Osteocyte (in vitro differentiated cells): ENCODE results near the gene PCSK6. TPM values are rescaled to one million over a fixed set of nuclear protein-coding genes. Genes with fewer than 3 reads are reported as not detected.

Experiments
- DNase-seq: peaks from one replicate; pipeline ENCODE4 v3.0.0; 2021; ENCODE audit warnings: mixed read lengths; ENCODE audit not compliant: unreplicated experiment; ENCODE audit errors: extremely low spot score
- H3K27ac Mint-ChIP-seq: one replicate; pipeline ENCODE4 v1.8.0; 2021; ENCODE audit warnings: mild to moderate bottlenecking, mixed read lengths; ENCODE audit not compliant: unreplicated experiment
- H3K27me3 Mint-ChIP-seq: one replicate; pipeline ENCODE4 v1.8.0; 2021; ENCODE audit warnings: mixed read lengths; ENCODE audit not compliant: unreplicated experiment
- H3K36me3 Mint-ChIP-seq: one replicate; pipeline ENCODE4 v1.8.0; 2021; ENCODE audit warnings: mixed read lengths; ENCODE audit not compliant: unreplicated experiment
- H3K4me1 Mint-ChIP-seq: one replicate; pipeline ENCODE4 v1.8.0; 2021; ENCODE audit warnings: mixed read lengths; ENCODE audit not compliant: unreplicated experiment
- H3K4me3 Mint-ChIP-seq: one replicate; pipeline ENCODE4 v1.8.0; 2021; ENCODE audit warnings: mild to moderate bottlenecking, moderate library complexity, mixed read lengths; ENCODE audit not compliant: unreplicated experiment
- H3K9me3 Mint-ChIP-seq: one replicate; pipeline ENCODE4 v1.8.0; 2021; ENCODE audit warnings: mixed read lengths; ENCODE audit not compliant: unreplicated experiment
- CTCF ChIP-seq: fragments of 200-600 bp; sonication (generic); IDR thresholded peaks from 2 replicates; pipeline ENCODE4 v1.5.0; 2021; ENCODE audit warnings: antibody characterized with exemption, mild to moderate bottlenecking, moderate library complexity
- total RNA-seq: library from RNA; stranded (reverse); gene quantifications from 2 replicates; pipeline ENCODE4 v1.2.1, GENCODE V29; 2021

Gene PCSK6
- total RNA-seq, 1 donor from 2014 or later = 0.43 TPM

DNA sequence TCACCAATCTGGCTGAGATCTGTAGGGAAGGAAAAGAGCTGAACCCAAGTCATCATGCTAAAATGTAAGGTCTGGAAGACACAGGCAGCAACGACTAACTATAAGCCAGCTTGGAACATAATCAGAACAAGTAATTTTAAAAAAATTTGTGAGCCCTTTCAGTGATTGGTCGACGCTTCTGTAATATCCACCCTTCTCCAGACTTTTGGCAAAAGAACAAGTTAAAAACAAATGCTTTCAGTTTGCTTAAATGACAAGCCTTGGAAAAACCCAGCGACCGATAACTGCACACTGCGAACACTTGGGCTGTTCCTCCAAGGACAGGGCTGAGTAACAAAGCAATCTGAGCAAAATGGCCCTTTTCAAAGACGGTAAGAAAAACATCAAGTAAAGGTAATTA, 49.6 kb downstream of the PCSK6 start:
- Mint-ChIP-seq H3K9me3 (no peaks in the 10 kb centered on the region), H3K27ac (no peak overlapping the region), H3K27me3 (peaks cover 8% of the 10 kb centered on the region), H3K36me3 (no peaks in the 10 kb centered on the region), H3K4me1 (no peaks in the 10 kb centered on the region), H3K4me3 (no peak overlapping the region)
- TF ChIP-seq CTCF = no peak
- peak; percentile 4 for DNase-seq

GRCh38 chr15:101439285-101439919, 50.1 kb downstream of the PCSK6 start:
- Mint-ChIP-seq H3K9me3 (no peaks in the 10 kb centered on the region), H3K27me3 (peaks cover 11% of the 10 kb centered on the region), H3K4me1 (no peaks in the 10 kb centered on the region), H3K27ac (no peak overlapping the region), H3K4me3 (no peak overlapping the region), H3K36me3 (no peaks in the 10 kb centered on the region)
- no peak for TF ChIP-seq CTCF
- DNase-seq = peak; percentile 54

DNA sequence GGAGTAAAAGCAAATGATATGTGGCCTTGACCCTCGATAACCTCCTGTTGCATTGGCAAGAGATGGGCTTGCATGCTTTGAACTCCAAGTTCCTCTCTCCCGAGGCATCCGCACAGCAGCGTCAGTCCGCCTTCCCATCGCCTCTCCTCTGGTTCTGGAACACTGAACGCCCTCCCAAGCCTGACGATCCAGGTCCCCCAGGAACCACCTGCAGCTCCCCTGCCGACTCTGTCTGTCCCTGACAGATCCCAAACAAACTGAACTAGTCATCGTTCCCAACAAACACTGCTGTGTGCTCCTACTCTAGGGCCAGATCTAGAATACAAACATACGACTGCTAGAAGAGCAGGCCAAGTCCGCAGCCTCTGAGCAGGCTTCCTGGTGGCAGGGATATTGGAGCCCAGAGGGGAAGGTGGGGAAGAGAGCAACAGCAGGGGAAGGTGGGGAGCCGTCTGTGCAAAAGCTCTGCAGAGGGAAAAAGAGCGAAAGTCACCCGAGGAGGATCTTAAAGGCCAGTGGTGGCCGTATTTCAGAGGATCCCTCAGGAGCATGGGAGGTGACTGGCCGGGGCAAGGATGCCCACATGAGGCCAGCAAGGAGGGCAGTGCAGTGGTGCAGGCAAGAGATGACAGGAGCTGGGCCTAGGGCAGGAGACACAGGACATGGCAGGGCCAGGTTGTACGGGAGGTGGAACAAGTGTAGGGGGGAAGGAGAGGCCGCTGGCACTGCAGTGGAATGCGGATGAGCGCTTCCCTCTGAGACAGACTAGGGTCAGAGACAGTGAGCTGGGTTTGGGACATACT, 50.8 kb downstream of the PCSK6 start:
- no peak for TF ChIP-seq CTCF
- no peak overlapping the region for H3K4me3 Mint-ChIP-seq
- H3K27me3 Mint-ChIP-seq = peaks cover 11% of the 10 kb centered on the region
- peak; percentile 76 for DNase-seq
- H3K36me3 Mint-ChIP-seq = no peaks in the 10 kb centered on the region
- H3K9me3 Mint-ChIP-seq = no peaks in the 10 kb centered on the region
- H3K4me1 Mint-ChIP-seq = no peaks in the 10 kb centered on the region
- no peak overlapping the region for H3K27ac Mint-ChIP-seq

GRCh38 chr15:101437618-101438481, 51.7 kb downstream of the PCSK6 start:
- Mint-ChIP-seq H3K36me3 (no peaks in the 10 kb centered on the region), H3K4me1 (no peaks in the 10 kb centered on the region), H3K4me3 (no peak overlapping the region), H3K27me3 (peaks cover 13% of the 10 kb centered on the region), H3K27ac (no peak overlapping the region), H3K9me3 (no peaks in the 10 kb centered on the region)
- DNase-seq = peak; percentile 42
- no peak for TF ChIP-seq CTCF
